Large intestine (tissue), 3 donors: Measurements from ENCODE around the gene C20orf202. TPM values are rescaled to one million over a fixed set of nuclear protein-coding genes. Genes with fewer than 3 reads are reported as not detected.
"Not testable (repeated sequence)": the region's sequence is repeated elsewhere in the genome, so short reads cannot be mapped to it uniquely, and the experiment has no call there.

Source experiments
- DNase-seq, 2 donors: peaks; one replicate each; pipeline versions ENCODE4 v3.0.0 to v3.0.0-alpha.2; 2013
- H3K27ac ChIP-seq: one replicate; pipeline ENCODE4 v1.5.1; 2013; ENCODE audit warnings: low read length
- H3K27me3 ChIP-seq: 2 replicates; pipeline ENCODE4 v1.6.1; 2013; ENCODE audit warnings: low read length; ENCODE audit not compliant: control insufficient read depth, insufficient read depth
- H3K36me3 ChIP-seq: 2 replicates; pipeline ENCODE4 v1.6.1; 2013; ENCODE audit warnings: low read length; ENCODE audit not compliant: control insufficient read depth, insufficient read depth
- H3K4me1 ChIP-seq: one replicate; pipeline ENCODE4 v1.6.1; 2013; ENCODE audit warnings: low read length; ENCODE audit not compliant: control insufficient read depth, insufficient read depth
- H3K4me3 ChIP-seq: one replicate; pipeline ENCODE4 v1.5.1; 2013; ENCODE audit warnings: low read length
- H3K9me3 ChIP-seq: one replicate; pipeline ENCODE4 v1.6.1; 2013; ENCODE audit warnings: mild to moderate bottlenecking, low read depth, low read length, moderate library complexity; ENCODE audit not compliant: control insufficient read depth
- WGBS: methylation state at CpG from one replicate; pipeline ENCODE4 v1.1.5; 2013; ENCODE audit warnings: low lambda C conversion rate; ENCODE audit not compliant: insufficient coverage; 5-methylcytosine and 5-hydroxymethylcytosine counted together
- polyA plus RNA-seq: library from polyadenylated mRNA; unstranded; fragments of 120-200 nt; gene quantifications from one replicate; pipeline ENCODE4 v1.2.1, GENCODE V29; 2013

Gene C20orf202
- polyA plus RNA-seq, 1 donor, result 4.7 TPM

DNA sequence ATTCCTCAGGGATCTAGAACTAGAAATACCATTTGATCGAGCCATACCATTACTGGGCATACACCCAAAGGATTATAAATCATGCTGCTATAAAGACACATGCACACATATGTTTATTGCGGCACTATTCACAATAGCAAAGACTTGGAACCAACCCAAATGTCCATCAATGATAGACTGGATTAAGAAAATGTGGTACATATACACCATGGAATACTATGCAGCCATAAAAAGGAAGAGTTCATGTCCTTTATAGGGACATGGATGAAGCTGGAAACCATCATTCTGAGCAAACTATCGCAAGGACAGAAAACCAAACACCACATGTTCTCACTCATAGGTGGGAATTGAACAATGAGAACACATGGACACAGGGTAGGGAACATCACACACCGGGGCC is 19.5 kb downstream of the C20orf202 start:
- WGBS, result no CpG with 5 or more reads among the region's 4 CpGs
- not testable (repeated sequence) for H3K9me3 ChIP-seq, DNase-seq, H3K36me3 ChIP-seq, H3K27ac ChIP-seq, H3K4me3 ChIP-seq, H3K4me1 ChIP-seq
- H3K27me3 ChIP-seq, result peaks cover 18% of the 10 kb centered on the region

DNA sequence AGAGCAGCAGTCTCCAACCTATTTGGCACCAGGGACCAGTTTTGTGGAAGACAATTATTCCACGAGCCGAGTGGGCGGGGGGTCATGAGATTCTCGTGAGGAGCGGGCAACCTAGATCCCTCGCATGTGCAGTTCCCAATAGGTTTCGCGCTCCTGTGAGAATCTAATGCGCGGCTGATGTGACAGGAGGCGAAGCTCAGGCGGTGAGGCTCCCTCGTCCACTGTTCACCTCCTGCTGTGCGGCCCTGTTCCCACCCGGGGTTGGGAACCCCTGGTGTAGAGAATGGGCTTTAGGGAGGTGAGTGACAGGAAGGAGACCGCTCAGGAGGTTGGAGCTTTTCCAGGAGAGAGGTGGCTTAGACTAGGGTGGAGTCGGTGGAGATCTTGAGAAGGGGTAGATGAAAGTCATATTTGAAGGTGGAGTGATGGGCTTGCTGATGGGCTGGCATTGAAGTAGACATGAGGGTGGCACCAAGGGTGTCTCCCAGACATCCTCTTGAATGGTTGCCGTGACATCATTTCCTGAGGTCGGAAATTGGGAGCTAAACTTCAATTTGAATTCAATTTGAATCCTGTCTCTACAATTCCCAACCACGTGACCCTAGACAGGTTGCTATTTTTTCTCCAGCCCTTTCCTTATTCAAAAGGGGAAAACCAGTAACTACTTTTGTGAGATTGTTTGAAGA is 21.1 kb downstream of the C20orf202 start:
- Histone ChIP-seq H3K27ac (no peak overlapping the region), H3K27me3 (peaks cover 26% of the 10 kb centered on the region), H3K36me3 (no peaks in the 10 kb centered on the region), H3K4me3 (no peak overlapping the region), H3K4me1 (peaks cover 10% of the 10 kb centered on the region), H3K9me3 (no peaks in the 10 kb centered on the region)
- no peak for DNase-seq
- WGBS, result 80% methylated on average over 1 of the region's 20 CpGs

DNA sequence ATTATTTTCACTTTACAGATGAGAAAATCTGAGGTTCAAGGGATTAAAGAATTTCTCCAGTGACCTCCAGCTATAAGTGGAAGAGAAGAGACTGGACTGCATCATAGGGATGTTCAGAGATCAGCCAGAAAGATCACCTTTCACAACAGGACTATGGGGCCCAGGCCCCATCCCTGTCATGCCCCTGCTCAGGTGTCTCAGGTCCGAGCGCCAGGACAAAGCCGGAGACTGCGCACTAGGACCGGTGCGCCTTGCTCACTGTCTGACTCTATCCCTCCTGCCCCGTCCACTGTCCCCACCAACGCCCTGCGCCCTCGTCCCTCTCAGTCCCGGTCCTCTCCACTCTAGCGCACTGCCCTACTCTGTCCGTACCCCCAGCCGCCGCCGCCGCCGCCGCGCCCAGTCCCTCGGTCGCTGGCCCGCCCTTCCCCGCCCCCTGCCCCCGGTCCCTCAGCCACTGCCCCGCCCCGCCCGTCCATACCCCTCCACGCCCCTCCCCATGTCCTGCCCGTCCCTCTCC is 22.1 kb downstream of the C20orf202 start:
- Histone ChIP-seq H3K4me3 (peak overlapping the region; percentile 19), H3K4me1 (peaks cover 10% of the 10 kb centered on the region), H3K27me3 (peaks cover 28% of the 10 kb centered on the region), H3K36me3 (no peaks in the 10 kb centered on the region), H3K27ac (no peak overlapping the region), H3K9me3 (no peaks in the 10 kb centered on the region)
- DNase-seq, result peak; percentile 33 to 60
- WGBS, result no CpG with 5 or more reads among the region's 30 CpGs

- Histone ChIP-seq H3K4me1 (peaks cover 10% of the 10 kb centered on the region), H3K27ac (no peak within 1 kb of the TSS), H3K27me3 (peaks cover 31% of the 10 kb centered on the region), H3K36me3 (no peaks in the 10 kb centered on the region), H3K9me3 (no peaks in the 10 kb centered on the region), H3K4me3 (peak within 1 kb of the TSS; percentile 43)
- DNase-seq, result peak; percentile 60 to 68
- WGBS, result no CpG with 5 or more reads among the region's 88 CpGs
Observed at GRCh38 chr20:1225783-1226654, 22.8 kb downstream of the C20orf202 start, which contains the start of gene RAD21L1. RAD21L1 (plus strand) TSS chr20:1226044; CDS start chr20:1228454, 2,410 bp downstream.

- H3K9me3 ChIP-seq, result no peaks in the 10 kb centered on the region
- H3K27ac ChIP-seq, result no peak overlapping the region
- peaks cover 10% of the 10 kb centered on the region for H3K4me1 ChIP-seq
- no peaks in the 10 kb centered on the region for H3K36me3 ChIP-seq
- no peak for DNase-seq
- no peak overlapping the region for H3K4me3 ChIP-seq
- peaks cover 42% of the 10 kb centered on the region for H3K27me3 ChIP-seq
- WGBS, result 79% methylated on average over 3 of the region's 3 CpGs
Observed at GRCh38 chr20:1229541-1229940, 26.3 kb downstream of the C20orf202 start.

- DNase-seq, result no peak
- WGBS, result 73% methylated on average over 3 of the region's 3 CpGs
- H3K36me3 ChIP-seq, result no peaks in the 10 kb centered on the region
- H3K27me3 ChIP-seq, result peaks cover 33% of the 10 kb centered on the region
- H3K4me1 ChIP-seq, result no peaks in the 10 kb centered on the region
- H3K4me3 ChIP-seq, result no peak overlapping the region
- no peak overlapping the region for H3K27ac ChIP-seq
- no peaks in the 10 kb centered on the region for H3K9me3 ChIP-seq
Observed at GRCh38 chr20:1232286-1233111, 29.2 kb downstream of the C20orf202 start.

GRCh38 chr20:1240549-1240948 is 37.3 kb downstream of the C20orf202 start:
- Histone ChIP-seq H3K9me3 (no peaks in the 10 kb centered on the region), H3K4me1 (no peaks in the 10 kb centered on the region), H3K36me3 (no peaks in the 10 kb centered on the region), H3K4me3 (no peak overlapping the region), H3K27me3 (peaks cover 4% of the 10 kb centered on the region), H3K27ac (no peak overlapping the region)
- DNase-seq, result no peak
- 100% methylated on average over 1 of the region's 5 CpGs for WGBS

- H3K4me3 ChIP-seq, result no peak overlapping the region
- no peak for DNase-seq
- H3K27me3 ChIP-seq, result no peaks in the 10 kb centered on the region
- no peaks in the 10 kb centered on the region for H3K36me3 ChIP-seq
- H3K9me3 ChIP-seq, result no peaks in the 10 kb centered on the region
- H3K4me1 ChIP-seq, result no peaks in the 10 kb centered on the region
- H3K27ac ChIP-seq, result no peak overlapping the region
Observed at GRCh38 chr20:1241456-1241855, 38.2 kb downstream of the C20orf202 start.

DNA sequence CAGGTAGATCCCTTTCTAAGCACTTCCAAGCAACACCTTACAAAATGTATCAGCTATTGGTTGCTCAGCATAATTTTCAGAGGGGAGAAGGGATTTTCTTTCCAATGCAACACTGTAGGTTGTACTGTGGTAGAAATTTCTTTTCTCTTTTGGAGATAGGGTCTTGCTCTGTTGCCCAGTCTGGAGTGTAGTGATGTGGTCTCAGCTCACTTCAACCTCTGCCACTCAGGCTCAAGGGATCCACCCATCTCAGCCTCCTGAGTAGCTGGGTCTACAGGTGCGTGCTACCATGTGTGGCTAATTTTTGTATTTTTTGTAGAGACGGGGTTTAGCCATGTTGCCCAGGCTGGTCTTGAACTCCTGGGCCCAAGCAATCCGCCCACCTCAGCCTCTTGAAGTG is 38.8 kb downstream of the C20orf202 start:
- H3K27me3 ChIP-seq, result no peaks in the 10 kb centered on the region
- no peaks in the 10 kb centered on the region for H3K9me3 ChIP-seq
- no peak overlapping the region for H3K4me3 ChIP-seq
- WGBS, result no CpG with 5 or more reads among the region's 3 CpGs
- DNase-seq, result no peak
- H3K36me3 ChIP-seq, result no peaks in the 10 kb centered on the region
- H3K4me1 ChIP-seq, result no peaks in the 10 kb centered on the region
- H3K27ac ChIP-seq, result no peak overlapping the region

DNA sequence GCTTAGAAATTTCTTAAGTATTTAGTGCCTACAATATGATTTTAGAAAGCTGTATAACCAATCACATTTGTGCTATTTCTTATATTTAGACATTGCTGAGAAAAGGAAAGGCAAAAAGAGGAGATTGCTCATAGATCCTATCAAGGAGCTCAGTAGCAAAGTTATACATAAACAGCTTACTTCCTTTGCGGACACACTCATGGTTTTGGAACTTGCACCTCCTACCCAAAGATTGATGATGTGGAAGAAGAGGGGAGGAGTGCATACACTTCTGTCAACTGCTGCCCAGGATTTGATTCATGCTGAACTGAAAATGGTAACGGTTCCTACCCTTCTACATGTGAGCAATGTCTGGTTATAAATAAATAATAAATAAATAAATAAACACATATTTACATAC is 39.3 kb downstream of the C20orf202 start:
- no peaks in the 10 kb centered on the region for H3K27me3 ChIP-seq
- no peaks in the 10 kb centered on the region for H3K4me1 ChIP-seq
- no peak for DNase-seq
- no peaks in the 10 kb centered on the region for H3K36me3 ChIP-seq
- WGBS, result no CpG with 5 or more reads among the region's 2 CpGs
- no peak overlapping the region for H3K4me3 ChIP-seq
- H3K27ac ChIP-seq, result no peak overlapping the region
- no peaks in the 10 kb centered on the region for H3K9me3 ChIP-seq
